HL-60 (cell line): ENCODE measurements around the gene CHADL.
A peak's percentile ranks its signal among the peaks of the same experiment; 100 is the strongest.

Experiments
- DNase-seq, 2 experiments: peaks; one replicate each; pipeline ENCODE4 v3.0.0-alpha.2; 2010 to 2020; ENCODE audit warnings: low read depth in 1 of 2, low spot score in 1 of 2
- H3K27ac ChIP-seq: fragments of 250-450 bp; sonication (Bioruptor Pico); replicated peaks from 2 replicates; pipeline ENCODE4 v1.5.1; 2020; ENCODE audit warnings: mild to moderate bottlenecking, moderate library complexity
- H3K27me3 ChIP-seq: fragments of 250-450 bp; sonication (Bioruptor Pico); 2 replicates; pipeline ENCODE4 v1.5.1; 2021; ENCODE audit warnings: mild to moderate bottlenecking, moderate library complexity; ENCODE audit not compliant: insufficient read depth, poor library complexity, severe bottlenecking
- H3K4me3 ChIP-seq: replicated peaks from 2 replicates; pipeline ENCODE4 v1.5.1; 2011; ENCODE audit warnings: mild to moderate bottlenecking, control low read depth, low read length; ENCODE audit not compliant: insufficient read depth
- GABPA ChIP-seq: IDR thresholded peaks from 2 replicates; pipeline ENCODE4 v1.6.1; 2012; ENCODE audit warnings: low read depth
- POLR2AphosphoS5 ChIP-seq: IDR thresholded peaks from 2 replicates; pipeline ENCODE4 v1.6.1; 2012; ENCODE audit warnings: low read depth
- SPI1 ChIP-seq: IDR thresholded peaks from 2 replicates; pipeline ENCODE4 v1.6.1; 2012; ENCODE audit warnings: low read depth, mild to moderate bottlenecking, borderline replicate concordance
- TF ChIP-seq, protein P1 (sequence below): IDR thresholded peaks from one replicate; pipeline ENCODE4 v1.5.1; 2011; ENCODE audit warnings: low read length, control low read depth, inconsistent platforms; ENCODE audit not compliant: insufficient read depth
- TF ChIP-seq, protein P2 (sequence below): IDR thresholded peaks from 2 replicates; pipeline ENCODE4 v1.6.1; 2012; ENCODE audit warnings: low read depth; ENCODE audit not compliant: insufficient replicate concordance

The CHADL gene

DNA sequence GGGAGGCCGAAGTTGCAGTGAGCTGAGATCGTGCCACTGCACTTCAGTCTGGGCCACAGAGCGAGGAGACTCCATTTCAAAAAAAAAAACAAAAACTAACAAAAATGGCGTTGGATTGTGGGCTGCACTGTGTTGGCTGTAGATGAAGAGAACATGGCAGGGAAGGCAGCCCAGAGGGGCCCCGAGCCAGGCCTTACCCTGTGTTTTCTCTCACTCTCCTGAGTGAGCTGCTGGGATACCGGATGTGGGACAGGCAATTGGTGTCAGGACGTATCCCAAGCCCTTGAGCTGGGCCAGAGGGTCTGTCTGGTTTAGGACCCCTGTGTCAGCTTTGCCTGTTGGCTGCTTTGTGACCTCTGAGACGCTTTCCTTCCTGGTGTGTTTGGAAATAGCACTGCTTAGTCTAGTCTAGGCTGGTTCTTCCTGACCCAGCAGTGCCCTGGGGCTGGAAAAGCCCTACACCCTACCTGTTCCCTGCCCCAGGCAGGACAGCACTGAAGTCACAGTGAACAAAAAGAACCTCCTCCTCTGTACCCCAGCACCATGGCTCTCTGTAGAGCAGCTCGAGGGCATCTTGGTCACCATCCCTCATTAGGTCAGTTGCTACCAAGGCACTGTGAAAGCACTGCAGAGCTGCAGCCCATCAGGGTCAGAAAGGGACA is 17.8 kb downstream of the CHADL start:
- no peak for TF ChIP-seq GABPA
- TF ChIP-seq, protein P1, sequence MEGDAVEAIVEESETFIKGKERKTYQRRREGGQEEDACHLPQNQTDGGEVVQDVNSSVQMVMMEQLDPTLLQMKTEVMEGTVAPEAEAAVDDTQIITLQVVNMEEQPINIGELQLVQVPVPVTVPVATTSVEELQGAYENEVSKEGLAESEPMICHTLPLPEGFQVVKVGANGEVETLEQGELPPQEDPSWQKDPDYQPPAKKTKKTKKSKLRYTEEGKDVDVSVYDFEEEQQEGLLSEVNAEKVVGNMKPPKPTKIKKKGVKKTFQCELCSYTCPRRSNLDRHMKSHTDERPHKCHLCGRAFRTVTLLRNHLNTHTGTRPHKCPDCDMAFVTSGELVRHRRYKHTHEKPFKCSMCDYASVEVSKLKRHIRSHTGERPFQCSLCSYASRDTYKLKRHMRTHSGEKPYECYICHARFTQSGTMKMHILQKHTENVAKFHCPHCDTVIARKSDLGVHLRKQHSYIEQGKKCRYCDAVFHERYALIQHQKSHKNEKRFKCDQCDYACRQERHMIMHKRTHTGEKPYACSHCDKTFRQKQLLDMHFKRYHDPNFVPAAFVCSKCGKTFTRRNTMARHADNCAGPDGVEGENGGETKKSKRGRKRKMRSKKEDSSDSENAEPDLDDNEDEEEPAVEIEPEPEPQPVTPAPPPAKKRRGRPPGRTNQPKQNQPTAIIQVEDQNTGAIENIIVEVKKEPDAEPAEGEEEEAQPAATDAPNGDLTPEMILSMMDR, result no peak
- TF ChIP-seq, protein P2, sequence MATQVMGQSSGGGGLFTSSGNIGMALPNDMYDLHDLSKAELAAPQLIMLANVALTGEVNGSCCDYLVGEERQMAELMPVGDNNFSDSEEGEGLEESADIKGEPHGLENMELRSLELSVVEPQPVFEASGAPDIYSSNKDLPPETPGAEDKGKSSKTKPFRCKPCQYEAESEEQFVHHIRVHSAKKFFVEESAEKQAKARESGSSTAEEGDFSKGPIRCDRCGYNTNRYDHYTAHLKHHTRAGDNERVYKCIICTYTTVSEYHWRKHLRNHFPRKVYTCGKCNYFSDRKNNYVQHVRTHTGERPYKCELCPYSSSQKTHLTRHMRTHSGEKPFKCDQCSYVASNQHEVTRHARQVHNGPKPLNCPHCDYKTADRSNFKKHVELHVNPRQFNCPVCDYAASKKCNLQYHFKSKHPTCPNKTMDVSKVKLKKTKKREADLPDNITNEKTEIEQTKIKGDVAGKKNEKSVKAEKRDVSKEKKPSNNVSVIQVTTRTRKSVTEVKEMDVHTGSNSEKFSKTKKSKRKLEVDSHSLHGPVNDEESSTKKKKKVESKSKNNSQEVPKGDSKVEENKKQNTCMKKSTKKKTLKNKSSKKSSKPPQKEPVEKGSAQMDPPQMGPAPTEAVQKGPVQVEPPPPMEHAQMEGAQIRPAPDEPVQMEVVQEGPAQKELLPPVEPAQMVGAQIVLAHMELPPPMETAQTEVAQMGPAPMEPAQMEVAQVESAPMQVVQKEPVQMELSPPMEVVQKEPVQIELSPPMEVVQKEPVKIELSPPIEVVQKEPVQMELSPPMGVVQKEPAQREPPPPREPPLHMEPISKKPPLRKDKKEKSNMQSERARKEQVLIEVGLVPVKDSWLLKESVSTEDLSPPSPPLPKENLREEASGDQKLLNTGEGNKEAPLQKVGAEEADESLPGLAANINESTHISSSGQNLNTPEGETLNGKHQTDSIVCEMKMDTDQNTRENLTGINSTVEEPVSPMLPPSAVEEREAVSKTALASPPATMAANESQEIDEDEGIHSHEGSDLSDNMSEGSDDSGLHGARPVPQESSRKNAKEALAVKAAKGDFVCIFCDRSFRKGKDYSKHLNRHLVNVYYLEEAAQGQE, result no peak
- no peak for TF ChIP-seq SPI1
- no peak for TF ChIP-seq POLR2AphosphoS5
- Histone ChIP-seq H3K27me3 (no peaks in the 10 kb centered on the region), H3K27ac (no peak overlapping the region), H3K4me3 (no peak overlapping the region)
- no peak for DNase-seq

DNA sequence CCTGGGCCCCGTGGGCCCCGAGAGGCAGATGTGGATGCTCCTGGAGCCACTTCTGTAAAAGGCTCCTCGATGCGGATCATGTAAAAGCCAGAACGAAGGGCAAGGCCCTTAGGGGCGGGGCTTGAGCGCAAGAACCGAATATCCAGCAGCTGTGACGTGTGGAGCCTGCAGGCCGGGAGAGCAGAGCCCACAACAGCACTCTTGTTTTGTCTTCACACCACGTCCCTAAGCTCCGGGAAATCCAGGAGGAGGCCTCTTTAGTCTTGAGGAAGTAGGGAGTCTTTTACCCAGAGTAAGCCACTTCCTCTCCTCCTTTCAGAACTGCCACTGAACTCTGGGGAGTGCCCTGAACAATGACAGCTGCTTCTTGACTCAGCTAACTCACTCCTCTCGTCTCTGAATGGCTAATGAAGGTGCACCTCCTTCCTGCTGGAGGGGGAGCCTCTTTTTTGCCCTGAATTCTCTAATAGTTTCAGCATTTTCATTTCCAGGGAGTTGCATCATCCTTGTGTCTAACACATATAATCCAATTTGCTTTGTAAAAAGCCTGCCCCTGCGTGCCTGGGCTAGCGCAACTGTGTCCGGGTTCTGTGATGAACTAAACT is 23.1 kb downstream of the CHADL start:
- DNase-seq, result peak; percentile 79 to 83
- H3K27me3 ChIP-seq, result no peaks in the 10 kb centered on the region
- TF ChIP-seq GABPA (no peak), POLR2AphosphoS5 (no peak; the same call in 1 of the 2 replicates), SPI1 (peak; percentile 96)
- H3K4me3 ChIP-seq, result peak overlapping the region; percentile 20
- H3K27ac ChIP-seq, result peak overlapping the region; percentile 47

DNA sequence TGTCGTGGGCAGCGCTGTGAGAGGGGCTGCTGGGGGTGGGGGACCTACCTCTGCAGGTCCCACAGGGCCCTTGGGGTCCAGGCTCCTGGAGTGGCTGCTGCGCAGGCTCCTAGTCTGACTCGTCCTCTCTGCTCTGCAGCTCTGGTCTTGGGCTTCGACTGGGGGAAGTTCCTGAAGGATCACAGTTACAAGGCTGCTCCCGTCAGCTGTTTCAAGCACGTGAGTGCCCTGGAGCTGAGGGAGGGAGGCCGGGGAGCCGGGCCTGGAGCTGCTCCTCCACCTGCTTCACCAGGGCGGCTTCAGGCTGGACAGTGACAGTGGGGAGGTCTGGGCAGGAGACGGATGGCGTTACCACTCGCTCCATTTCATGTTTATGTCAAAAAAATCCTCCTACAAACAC is 23.7 kb downstream of the CHADL start:
- H3K27me3 ChIP-seq, result no peaks in the 10 kb centered on the region
- DNase-seq, result no peak
- H3K4me3 ChIP-seq, result no peak overlapping the region
- TF ChIP-seq POLR2AphosphoS5 (no peak), GABPA (no peak), SPI1 (no peak)
- TF ChIP-seq, protein P2, result no peak
- TF ChIP-seq, protein P1, result no peak
- peak overlapping the region; percentile 47 for H3K27ac ChIP-seq

DNA sequence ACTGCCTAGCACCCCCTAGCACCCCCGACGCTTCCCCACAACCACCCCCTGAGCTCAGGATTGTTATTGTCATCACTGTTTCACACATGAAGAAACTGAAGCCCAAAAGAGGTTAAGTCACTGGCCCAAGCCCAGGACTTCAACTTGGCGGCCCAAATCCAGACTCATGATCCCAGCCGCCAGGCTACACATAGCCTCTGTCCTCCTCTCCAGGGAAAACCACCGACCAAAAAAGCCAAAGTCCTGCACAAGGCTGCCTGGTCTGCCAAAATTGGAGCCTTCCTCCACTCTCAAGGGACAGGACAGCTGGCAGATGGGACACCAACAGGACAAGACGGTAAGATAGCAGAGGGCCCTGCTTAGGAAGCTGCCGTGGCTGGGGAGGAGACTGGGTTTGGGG is 24.8 kb downstream of the CHADL start:
- TF ChIP-seq, protein P1, result no peak
- no peak for TF ChIP-seq SPI1
- no peak for TF ChIP-seq GABPA
- TF ChIP-seq POLR2AphosphoS5, result no peak
- TF ChIP-seq, protein P2, result no peak

More for the DNA sequence above, 24.8 kb downstream of the CHADL start:
- no peak for DNase-seq
- Histone ChIP-seq H3K4me3 (no peak overlapping the region), H3K27ac (no peak overlapping the region), H3K27me3 (no peaks in the 10 kb centered on the region)
